DMS114 treated with DMSO at 0.1 percent for 48 hours (cell line): ENCODE measurements around the gene TRAF2.
A peak's percentile ranks its signal among the peaks of the same experiment; 100 is the strongest.

Experiments used
- DNase-seq: peaks from one replicate; lab custom pipeline; 2025; ENCODE audit not compliant: unreplicated experiment; lab: John Stamatoyannopoulos, UW

Gene TRAF2

GRCh38 chr9:136930014-136930413 lies 43.7 kb downstream of the TRAF2 start:
- DNase-seq: no peak

GRCh38 chr9:136931611-136932130 lies 45.4 kb downstream of the TRAF2 start:
- DNase-seq: no peak

DNA sequence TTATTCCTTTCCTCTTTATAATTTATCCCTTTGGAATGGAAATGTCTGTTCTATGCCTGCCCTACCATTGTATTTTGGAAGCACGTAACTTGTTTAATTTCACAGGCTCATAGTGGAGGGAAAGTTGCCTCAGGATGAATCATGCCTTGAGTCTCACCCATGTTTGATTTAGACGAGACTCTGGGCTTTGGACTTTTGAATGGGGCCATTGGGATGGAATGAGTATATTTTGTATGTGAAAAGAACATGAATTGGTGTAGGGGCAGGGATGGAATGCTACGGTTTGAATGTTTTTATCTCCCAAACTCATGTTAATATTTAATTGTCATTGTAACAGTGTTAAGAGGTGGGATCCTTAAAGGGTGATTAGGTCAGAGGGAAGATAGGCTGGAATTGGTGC lies 48.0 kb downstream of the TRAF2 start:
- DNase-seq: no peak

DNA sequence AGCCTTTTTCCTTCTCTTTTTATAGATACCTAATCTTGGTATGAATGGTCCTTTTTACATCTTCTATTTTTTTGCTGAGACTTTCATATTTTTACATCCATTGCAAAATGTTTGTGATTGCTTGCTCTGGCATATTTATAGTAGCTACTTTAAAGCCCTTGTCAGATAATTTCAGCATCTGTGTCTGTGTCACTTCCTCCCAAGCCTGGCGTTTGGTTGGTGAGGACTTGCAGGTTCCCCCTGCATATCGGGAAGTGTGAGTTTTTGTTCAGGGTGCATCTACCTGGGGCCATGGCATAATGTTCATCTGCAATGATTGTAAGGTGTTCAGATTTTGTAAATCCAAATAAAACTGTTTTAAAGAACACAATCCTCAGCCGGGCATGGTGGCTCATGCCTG lies 49.3 kb downstream of the TRAF2 start:
- no peak for DNase-seq

DNA sequence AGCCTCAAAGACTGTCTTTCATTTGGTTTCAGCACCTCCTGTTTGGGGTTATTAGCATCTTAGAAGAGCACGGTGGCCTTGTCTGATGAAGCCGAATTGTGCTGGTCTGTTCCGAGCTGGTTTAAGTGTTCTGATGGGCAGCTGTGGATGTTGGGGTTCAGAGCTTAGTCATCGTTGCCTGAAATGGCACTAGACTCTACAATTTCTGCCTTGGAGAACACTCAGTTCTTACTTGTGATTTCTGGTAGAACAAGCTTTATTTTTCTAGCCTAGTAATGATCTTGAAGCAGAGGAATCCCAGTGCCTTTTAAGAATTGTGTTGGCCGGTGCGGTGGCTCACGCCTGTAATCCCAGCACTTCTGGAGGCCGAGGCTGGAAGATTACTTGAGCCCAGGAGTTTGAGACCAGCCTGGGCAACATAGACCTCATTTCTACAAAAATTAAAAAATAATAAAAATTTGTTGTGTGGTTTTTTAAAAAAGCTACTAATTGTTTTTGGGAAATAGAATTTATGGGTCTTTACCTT lies 50.4 kb downstream of the TRAF2 start:
- no peak for DNase-seq

GRCh38 chr9:136937186-136938001 lies 51.1 kb downstream of the TRAF2 start:
- no peak for DNase-seq

DNA sequence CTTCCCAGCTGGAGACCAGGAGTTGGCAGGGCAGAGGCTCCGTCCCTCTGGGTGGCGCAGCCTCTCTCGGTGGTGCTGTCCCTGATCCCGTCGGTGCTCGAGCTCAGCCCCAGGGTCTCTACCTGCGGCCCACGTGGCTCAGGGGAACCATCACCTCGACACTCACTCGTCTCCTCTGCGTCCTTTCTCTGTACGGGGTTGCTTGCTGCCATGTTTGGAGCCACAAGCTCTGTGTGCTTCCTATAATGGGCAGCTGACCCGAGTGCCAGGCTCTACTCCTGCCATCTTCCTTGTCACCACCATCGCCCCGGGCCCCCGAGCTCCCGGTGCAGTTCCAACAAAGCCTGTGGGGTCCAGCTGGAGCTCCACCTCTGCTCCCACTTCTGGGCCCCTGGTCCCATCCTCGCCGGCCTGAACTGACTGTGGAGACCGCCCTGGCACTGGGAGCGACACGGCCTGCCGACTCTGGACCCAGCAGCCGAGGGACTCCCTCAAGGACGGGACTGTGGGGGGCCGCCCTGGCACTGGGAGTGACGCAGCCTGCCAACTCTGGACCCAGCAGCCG lies 53.2 kb downstream of the TRAF2 start:
- no peak for DNase-seq

DNA sequence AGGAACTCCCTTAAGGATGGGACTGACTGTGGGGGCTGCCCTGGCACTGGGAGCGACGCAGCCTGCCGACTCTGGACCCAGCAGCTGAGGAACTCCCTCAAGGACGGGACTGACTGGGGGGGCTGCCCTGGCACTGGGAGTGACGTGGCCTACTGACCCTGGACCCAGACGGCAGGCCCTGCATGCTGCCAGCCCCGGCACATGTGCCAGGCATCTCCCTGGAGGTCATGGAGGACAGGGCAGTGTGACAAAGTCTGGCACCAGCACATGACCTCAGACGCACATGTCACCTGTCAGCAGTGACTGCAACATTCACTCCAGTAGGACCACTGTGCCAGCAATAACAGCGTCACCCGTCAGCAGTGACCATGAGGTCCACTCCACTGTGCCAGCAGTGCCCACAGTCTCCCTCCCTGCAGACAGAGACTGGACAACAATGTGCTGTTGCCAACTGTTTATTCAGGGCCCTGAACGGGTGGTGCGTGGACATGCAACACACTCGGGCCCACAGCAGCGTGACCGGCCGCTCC lies 53.7 kb downstream of the TRAF2 start:
- DNase-seq: no peak

GRCh38 chr9:136940526-136941230 lies 54.4 kb downstream of the TRAF2 start:
- DNase-seq: no peak

DNA sequence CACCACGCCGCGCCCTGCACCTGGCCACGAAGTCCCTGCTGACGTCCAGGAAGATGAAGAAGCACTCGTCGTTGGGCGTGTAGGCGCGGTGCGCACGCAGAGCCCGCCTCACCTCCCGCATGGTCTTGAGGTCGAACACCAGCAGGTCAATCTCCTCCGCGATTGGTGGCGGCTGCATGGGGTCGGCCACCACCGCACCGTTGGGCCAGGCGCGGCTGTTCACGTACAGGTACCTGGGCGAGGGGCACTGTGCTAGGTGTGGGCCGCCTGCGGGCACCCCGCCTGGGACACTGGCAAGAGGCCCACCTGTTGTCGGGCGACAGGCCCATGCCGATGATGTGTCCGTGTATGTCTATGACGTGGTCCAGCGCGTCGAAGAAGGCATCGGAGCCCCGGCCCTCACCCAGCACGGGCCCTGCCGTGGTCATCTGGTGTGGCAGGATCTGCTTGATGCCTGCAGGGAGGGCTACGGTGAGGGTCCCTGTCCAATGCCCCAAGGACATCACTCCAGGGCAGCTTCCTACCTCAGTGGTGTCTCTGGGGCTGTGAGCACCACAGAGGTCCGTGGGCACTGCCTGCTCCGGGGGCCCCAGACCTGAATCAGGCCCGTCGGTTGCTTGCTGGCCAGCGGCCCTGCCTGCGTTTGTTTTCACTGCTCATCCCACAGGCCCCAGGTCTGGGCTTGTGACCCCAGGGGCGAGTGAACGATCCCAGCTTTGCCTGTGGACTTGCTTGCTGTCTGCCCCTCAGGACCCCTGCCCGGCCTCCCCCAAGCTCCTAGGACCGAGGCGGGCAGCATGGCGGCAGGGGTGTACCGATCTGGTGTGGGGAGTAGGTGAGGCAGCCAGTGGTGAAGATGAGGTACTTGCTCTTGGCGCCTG lies 55.2 kb downstream of the TRAF2 start:
- no peak for DNase-seq

GRCh38 chr9:136942112-136942880 lies 56.0 kb downstream of the TRAF2 start:
- no peak for DNase-seq

DNA sequence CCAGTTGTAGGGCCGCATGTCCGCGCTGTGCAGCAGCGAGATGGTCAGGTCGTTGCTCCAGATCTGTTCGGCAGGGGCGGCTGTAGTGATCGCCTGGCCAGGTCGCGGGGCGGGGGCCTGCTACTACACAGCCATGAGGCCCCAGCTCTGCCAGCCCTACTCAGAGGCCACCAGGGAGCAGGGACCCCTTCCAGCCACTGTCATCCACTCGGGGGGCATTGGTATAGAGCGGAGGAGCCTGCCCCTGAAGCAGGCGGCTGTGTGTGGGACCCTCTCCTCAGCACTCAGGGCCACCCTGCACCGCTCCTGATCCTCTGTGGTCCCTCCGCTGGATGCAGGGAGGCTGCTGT lies 56.5 kb downstream of the TRAF2 start:
- no peak for DNase-seq

- DNase-seq: no peak
Measured at GRCh38 chr9:136943291-136944211, 57.2 kb downstream of the TRAF2 start.

DNA sequence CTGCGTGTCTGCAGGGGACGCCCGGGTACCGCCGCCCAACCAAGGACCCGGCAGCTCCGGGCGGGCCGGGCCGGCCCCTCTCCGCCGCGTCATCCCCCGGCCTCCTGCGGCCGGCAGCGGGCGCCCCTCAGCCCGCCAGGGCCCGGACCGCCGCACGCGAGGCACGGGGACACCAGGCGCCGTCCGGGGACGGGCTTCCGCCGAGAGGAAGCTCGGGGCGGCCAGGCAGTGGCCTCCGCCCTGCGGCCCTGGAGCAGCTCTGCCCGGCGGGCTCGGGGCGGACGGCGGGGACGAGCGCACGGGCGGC lies 57.8 kb downstream of the TRAF2 start:
- no peak for DNase-seq

DNA sequence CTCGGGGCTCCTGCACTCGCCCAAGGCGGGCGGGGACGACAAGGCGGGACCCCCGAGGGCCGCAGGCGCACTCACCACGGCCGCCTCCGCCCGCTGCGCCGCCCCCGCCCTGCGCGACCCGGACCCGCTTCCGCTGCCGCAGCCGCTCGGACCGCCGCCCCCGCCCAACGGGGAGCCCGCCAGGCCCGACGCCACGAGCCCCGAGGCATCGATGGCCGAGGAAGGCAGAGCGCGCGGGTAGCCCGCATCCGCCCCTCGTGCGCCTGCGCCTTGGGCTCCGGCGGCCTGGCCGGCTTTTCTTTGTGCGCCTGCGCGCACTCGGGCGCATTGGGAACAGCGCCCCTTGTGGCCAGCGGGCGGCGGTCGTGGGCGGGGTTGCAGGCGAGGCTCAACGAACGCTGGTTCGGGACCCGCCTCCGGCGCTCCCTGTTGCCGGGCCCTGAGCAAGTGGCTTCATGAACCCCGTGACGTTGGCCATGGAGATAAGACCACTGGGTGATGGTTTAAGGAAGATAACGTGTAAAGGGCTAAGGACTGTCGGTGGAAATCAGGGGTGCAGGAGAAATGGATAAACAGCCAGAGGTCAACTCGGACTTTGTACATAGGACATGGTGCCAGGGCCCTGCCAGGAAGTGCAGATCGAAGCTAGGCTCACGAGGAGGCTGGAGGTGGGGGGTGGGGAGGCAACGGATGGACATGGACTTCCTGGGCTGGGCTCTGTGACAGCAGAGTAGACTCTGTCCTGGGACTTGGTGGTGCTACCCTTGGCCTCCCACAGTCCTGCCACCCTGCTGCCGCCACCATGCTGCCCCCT lies 58.4 kb downstream of the TRAF2 start, which contains the start of the genes C8G and FBXW5:
Gene C8G, plus strand, starts transcription at position 725 of the 814 bp plus-strand sequence. Its CDS starts 78 bp downstream, at position 803.
Gene FBXW5, minus strand, starts transcription at position 220 of the 814 bp plus-strand sequence. CDS start 655 bp downstream, outside the sequence.
- DNase-seq: peak; percentile 75

DNA sequence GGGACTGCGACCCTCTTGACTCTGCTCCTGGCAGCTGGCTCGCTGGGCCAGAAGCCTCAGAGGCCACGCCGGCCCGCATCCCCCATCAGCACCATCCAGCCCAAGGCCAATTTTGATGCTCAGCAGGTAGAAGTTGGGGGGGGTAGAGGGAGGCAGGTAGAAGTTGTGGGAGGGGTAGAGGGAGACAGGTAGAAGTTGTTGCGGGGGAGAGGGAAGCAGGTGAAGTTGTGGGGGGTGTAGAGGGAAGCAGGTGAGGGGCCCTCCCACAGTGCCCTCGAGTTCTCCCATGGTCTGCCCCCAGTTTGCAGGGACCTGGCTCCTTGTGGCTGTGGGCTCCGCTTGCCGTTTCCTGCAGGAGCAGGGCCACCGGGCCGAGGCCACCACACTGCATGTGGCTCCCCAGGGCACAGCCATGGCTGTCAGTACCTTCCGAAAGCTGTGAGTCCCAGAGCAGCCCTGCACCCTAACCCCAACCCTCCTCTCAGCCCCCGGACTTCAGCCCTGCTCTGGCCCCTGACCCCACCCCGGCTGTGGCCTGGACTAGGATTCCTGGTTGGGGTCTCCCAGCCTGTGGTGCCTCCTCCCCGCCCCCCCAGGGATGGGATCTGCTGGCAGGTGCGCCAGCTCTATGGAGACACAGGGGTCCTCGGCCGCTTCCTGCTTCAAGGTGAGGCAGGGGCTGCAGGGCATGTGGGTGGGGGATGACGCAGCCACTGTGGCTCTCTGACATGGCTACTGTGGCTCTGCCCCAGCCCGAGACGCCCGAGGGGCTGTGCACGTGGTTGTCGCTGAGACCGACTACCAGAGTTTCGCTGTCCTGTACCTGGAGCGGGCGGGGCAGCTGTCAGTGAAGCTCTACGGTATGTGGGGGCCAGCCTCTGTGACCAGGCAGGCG lies 59.3 kb downstream of the TRAF2 start:
- no peak for DNase-seq
